HG02588 (cell line): Measurements from ENCODE around the gene RNF26.

Experiments used
- ATAC-seq: cut with Tn5 transposase; IDR thresholded peaks from one replicate; pipeline ENCODE4 v1.9.1; 2021; ENCODE audit warnings: mild to moderate bottlenecking, moderate library complexity; ENCODE audit not compliant: unreplicated experiment

RNF26 gene

DNA sequence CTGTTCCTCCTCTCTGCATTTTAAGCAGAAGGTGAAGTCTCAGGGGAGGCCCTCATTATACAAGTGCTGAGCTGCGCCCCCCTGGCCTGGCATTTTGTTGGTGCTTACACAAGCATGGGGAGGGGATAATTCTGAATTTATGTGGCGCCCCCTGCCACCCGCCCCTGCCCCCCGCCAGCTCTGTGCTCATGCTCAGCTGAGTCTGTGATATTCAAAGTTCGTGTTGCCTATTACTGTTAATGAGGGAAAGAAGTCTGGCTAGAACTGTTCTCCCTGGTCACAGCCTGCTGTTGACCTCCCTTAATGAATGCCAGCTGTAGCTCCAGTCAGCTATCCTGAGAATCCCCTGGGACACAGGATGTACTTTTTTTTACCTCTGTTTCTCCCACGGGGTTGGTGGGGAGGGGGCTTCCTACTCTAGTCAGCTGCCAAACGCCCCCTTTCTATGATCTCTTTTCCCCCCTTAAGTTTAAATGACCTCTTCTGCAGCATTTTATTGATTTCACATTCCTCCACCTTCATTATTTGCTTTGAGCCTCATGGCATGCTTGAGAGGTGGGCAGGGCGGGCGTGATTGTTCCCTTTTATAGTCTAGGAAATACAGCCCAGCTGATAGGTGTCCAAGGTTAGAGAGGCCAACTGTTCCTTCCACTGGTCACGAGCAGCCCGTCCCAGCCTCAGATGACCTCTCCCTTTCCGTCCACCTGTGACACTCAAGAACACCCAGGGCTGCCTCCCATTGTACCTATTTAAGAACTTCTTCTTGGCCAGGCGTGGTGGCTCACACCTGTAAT lies 35.0 kb downstream of the RNF26 start:
- no peak for ATAC-seq

DNA sequence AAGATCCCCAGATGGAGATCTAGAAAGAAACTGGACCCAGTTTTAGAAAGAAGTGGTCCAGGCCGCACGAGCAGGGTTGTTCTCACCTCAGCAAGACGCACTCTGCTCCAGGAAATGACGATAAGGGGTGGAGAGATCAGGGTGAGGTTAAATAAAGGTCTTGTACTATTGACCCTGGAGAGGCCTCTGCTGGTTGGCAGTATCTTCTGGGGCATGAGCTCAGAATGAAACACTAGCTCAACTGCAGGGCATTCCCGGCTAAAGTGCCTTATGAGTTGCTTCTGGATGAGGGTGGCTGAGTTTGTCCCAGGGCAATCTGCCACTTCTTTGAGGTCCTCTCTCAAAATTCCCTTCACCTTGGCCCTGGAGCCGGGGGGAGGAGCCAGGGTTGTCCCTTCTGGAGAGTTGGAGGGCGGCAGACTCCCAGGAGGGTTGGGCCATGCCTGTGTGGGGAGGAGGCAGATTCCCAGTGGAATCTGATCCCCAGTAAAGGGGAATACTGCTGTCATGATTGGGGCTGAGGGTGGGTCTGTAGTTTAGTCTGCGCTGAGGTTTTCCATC lies 36.2 kb downstream of the RNF26 start:
- ATAC-seq, result no peak

DNA sequence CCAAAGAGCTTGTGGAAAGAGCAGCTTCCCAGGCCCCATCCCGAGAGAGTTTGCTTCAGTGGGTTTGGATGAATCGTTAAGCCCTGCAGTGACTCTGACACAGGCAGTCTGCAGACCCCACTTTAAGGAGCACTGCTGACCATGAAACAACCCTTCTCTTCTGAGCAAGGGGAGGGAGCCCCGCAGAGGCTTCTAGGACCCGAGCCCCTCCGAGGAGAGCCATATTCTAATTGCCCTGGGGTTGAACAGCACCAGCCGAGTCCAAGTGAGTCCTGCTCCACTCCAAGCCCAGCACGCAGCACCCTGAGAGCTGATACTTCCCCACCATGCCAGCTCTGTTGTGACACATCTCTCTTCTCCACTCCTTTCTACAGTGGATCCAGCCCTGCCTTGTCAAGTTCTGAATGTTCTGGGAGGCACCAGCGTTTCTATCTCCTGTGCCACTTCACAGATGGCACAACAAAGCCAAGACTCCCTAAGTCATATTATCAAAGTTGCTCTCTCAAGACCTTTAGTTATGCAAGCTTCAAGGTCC lies 36.8 kb downstream of the RNF26 start:
- no peak for ATAC-seq

DNA sequence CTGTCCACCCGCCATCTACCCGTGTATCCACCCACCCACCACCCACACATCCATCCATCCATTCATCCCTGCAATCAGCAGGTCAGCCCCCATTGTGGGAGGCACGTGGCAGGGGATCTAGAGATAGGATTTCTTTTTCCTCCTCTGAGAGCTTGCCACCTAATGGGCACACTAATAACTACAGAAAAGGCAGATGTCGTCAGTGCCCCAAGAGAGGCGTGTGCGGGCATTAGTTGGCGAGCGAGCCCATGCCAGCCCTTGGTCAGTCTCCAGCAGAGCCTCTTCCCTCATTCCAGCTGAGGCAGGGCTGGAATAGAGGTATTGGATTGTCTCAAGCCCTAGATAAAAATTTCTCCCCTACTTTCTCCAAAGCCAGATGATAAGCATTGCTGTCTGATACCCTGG lies 37.5 kb downstream of the RNF26 start:
- no peak for ATAC-seq

DNA sequence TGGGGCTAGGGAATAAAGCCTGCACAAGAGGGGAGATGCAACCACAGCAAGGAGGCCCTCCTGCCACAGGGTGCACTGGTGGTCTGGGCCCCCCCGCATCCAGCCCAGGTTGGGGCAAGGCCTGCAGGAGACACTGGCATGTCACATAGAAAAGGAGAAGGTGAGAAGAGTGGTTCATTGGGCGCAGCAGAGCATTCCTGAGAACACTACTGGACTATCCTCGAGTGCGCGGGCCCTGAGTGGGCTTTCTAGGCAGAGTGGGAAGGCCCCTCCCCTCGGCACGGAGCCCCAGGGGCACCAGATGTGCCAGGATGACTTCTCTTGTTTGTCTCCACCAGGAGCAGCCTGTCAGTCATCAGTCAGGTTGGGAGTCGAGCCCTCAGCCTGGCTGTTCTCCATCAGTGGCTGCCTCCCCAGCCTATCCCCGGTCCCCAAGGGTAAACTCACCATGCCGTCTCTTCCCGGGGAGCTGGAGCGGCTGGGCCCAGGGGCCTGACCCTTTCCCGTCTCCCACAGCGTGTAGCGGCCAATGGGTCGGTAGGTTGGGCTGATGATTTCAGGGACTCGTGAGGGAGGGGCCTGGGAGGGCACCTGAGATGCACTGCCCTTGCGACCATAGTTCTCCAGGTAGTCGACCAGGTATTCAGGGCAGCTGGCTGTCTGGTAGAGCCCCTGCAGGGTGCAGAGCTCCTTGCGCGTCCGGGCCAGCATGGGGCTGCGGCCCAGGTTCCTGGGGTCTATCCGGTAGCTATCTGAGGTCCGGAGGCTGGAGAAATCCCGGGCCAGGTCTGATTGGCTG lies 38.1 kb downstream of the RNF26 start:
- no peak for ATAC-seq

DNA sequence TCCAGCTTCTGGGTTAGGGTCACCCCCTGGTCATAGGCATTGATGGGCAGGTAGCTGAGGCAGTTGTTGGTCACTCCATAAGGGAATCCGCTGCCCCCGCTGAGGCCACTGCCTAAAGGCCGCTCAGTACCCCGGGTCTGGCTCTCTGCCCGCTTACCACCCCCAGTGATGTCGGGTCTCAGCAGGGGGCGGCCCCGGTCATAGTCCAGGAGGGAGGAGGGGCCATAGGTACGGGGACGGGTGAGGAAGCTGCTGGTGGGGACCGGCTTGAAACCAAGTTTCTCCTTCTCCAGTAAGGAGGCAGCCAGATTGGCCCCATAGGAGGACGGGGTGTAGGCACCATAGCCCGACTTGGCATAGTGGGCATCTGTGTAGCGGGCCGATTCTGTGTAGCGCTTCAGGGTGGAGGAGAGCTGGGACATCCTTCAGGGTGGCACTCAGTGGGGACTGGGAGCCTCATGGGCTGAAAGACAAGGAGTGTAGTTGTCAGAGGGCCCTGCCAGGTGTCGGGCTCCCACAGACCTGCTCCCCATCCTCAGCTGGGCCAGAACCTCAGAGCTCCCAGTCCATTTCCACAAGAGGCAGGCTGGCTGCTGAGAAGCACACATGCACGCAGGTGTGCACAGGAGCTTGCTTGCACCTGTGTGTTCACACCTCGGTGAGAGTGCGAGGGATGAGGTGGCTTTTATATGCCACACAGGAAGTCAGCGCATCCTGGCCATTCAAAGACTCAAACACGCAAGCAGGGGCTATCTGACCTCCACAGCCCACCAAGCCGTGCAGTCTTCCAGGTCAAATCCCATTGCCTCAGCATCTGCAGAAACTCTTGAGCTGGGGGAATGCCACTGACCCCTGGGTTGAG lies 39.0 kb downstream of the RNF26 start:
- no peak for ATAC-seq

DNA sequence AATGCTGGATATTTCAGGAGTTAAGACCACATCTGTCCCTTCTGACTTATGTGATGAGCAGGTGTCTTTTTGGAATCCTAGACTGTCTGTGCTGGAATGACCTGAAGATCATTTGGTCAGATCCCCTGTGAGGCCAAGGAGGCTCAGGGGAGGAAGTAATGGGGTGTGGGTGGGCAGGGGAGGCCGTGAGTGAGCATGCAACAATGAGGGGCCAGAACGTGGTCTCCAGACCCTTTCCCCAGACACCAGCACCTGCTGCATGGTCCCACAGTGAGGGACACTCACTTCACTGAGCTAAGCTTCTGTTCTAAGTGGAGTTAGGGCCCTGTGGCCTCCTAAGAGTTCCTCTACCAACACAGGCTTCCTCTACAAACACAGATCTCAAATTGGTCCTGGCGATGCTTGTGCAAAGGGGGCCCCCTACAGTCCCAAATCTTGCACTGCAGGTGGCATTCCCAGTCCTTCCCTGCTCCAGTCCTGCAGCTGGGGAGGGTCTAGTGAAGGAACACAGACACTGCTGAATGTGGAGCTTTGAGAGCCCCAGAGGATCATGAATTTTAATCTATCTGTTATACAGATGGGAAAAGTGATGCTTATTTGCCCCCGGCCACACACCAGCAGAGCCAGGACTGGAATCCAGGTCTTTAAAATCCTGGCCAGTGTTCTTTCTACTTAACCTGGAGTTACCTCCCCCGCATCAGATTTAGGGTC lies 39.7 kb downstream of the RNF26 start:
- ATAC-seq, result no peak

DNA sequence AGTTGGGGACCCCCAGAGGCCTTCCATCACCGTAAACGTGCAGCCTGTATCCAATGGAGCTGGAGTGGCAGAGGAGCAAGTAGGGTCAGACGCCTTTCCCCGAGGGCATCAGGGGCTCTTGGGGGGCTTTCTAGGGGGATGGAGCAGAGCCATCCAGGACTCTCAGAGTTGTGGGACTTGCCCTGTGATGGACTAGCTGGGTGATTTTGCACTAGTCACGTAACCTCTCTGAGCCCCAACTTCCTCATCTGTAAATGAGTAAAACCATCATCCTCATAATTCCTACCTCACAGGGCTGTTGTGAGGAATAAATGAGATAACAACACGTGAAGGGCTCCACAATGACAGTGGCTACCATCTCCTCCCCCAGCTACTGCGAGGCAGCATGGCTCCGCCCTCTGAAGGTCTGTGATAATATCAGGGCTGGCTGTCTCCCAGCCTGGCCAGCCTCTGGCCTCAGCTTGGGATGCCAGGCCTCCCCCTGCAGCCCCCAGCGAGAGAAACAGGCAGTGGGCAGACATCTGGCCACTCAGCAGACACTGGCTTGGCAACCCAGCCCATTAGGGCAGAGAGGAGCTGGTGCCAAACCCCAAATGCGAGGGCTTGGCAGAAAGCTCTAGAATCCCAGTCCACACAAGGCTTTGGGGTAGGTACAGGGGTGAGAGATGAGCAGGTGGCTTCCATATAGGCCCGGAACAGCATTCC lies 40.5 kb downstream of the RNF26 start:
- no peak for ATAC-seq

DNA sequence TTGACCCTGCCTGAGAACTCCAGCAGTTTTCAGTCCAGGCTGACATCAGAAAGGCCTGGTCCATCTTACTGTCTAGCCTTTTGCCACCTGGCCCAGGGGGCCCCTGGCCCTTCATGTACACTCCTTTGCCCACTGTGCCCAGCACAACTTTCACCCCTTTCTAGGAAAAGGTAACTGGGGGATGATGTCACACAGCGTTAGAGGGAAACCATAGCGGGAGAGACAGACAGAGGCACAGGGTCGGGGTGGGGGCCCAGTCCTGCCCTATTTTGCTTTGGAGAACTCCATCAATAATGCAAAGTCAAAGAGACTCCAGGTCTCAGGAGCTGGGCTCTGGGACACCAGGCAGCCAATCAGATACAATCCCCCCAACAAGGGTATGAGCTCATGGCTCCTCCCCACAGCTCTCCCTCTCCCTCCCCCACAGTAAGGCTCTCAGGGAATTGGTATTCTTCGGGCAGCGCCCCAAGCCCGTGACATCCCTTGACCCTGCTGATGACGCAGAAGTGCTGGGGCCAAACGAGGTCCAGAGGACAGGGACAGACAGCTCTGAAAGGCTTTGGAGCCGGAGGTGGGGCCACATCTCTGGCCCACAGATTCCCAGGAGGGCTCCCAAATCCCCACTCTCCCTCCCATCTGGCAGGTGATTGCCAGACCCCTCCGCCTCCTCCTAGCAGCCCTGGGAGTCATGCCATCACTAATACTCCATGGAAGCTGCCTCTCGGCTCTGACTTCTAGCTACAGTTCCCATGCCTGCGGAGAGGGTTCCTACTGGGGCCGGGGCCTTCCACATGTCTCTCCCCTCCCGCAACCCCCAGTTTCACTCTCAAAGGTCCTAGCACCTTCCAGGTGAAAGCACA lies 41.2 kb downstream of the RNF26 start:
- no peak for ATAC-seq

DNA sequence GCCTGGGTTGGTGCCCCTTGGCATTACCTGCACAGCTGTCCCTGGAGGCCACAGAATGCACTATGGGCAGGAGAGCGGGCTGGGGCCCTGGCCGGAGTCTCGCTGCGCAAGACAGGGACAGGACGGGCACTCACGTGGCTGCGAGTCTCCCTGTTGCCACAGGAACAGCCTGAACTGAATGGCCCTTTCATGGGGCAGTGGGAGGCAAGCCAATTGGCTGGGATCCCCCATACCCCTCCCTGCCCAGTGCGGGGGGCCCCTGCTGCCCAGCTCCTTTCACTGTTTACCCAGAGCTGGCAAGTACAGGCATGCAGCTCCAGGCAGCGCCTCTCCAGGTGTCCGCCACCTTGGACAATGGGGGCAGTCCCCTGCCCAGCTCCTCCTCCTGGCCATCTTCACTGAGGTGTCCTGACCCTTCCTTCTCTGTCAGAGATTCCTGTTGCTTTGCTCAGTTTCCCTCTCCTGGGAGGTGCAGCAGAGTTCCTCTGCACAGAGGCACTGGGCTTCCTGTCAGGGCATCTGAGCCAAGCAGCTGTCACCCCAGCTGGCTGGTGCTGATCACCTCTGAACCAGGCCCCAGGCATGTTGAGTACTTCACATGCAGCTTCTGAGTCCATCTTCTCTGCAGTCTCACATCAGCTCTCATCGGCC lies 42.0 kb downstream of the RNF26 start:
- no peak for ATAC-seq

DNA sequence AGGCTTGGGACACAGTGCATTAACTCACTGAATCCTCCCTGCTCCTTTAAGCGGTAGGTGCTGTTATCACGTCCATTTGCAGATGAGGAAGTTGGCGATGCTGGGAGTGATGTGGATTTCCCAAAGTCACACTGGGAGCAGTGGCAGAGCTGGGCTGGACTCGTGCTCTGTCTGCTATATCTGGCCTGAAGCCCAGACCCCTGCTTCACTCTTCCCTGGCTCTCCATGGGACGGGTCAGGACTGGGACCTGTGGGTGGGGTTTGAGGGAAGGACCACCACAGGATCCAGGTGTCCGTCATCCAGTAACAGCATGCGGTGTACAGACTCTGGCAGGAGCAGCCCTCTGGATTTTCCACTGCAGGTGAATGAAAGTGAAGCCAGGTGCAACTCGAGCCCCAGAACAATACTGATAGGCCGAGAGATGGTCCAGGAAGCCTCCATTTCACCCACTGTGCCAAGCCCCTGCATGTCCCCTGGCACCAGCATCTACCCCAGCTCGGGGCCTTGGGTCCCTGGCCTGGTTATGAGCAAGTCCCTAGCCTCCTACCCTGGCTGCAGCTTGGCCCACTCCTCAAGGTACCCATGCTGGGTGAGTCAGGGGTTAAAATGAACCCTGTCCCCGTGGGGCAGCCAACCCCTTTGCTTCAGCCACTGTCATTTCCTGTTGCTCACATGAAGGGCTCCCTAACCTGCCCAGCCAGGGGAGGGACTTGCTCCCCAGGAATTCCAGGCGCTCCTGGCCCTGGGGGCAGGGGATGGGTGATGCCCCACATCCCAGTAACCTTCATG lies 43.0 kb downstream of the RNF26 start:
- ATAC-seq, result no peak

DNA sequence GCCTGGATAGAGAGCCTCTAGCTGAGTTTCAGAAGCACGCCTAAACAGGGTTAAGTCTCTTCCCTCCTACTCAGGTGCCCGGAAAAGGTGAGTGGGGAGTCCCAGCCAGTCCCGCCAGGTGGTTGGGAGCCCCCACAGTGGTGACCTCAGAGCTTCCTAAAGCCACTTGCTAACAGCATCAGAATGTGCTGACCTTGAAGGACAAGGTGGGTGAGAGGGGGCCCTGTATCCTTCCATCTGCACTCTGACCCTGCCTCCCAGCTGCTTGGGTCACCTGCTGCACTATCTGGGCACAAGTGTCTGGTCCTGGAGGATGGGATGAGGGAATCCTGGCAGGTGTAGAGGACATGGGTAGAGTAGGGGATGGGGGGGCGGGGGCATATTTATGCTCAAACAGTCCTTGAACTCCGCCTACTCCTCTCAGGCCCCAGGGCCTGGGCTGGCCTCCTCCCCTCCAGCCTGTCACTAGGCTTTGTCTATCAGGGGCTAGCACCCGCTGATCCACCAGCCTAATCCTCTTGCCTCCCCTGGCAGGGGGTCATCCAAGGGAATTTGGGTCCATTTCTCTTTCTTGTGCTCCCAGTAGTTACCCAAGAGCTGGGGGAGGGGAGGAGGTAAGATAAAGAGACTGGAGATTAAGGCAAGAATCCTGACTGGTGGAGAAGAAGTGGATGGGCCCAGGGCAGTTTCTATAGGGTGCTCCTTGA lies 43.8 kb downstream of the RNF26 start:
- ATAC-seq, result no peak

DNA sequence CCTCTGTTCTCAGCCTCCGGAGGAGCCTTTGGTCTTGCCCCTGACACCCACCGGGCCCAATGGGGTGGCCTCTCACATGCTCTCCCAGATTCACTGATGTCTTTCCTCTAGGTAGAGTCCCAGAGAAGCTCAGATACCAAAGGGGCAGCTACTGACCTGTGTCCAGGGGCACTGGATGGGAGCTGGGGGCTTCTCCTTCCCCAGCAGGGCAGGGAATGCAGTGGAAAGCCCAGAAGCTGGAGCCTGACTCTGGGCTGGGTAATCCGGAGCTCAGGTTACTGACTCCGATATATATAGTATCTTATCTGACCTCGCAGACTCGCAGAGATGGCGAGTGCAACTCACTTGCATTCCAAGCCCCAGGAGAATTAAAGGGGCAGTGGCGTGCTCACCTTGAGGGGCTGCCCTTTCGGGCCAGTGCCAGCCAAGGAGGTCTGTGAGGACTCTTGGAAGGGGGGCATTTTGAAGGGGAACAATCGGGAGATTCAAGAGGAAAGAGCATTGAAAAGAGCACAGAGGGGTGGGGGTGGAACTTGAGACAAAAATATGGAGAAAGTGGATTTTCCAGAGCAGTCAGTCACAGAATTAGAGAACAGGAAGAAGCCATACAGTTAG lies 44.6 kb downstream of the RNF26 start:
- ATAC-seq, result no peak

DNA sequence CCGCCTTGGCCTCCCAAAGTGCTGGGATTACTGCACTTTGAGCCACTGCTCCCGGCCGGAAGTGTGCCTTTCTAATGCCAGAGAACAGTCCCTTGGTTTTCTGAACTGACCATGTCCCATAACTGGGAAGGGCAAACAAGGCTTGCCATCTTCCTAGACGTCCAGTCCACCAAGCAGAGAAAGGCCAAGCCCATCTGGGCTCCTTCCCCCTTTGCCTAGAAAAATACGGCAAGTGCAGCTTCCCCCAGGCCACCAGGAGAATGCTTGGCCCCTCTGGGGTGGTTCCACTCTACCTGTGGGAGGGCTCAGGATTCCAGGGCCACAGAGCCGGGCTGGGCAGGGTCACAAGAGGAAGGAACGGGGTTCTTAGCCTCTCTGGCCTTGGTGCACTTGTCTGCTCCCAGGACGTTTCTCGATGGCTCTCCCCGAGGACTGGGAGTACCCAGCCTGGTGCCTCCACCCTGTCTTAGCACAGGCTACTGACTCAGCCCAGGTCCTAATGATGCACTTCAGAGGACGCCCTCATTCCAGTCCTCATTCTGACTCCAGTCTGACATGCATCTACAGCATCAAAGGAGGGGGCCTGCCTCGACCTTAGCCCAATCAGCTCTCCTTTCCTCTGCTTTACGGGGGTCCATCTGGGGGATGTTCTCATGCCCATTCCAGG lies 46.0 kb downstream of the RNF26 start:
- ATAC-seq, result no peak

DNA sequence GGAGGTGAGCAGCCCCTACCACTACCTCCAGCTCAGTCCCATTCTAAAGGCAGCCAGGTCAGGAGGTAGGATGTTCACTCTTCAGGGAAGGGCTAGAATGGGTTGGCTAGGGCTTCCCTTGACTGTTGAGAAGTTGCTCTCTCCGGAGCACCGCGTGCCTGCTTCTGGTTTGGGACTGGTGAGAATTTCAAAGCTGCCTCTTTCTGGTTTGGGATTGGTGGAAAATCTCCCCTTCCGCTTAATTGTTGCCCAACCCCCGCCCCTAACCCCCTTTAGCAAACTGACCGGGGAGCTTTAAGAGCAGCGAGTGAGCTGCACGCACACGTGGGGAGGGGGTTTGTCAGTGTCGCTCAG lies 46.5 kb downstream of the RNF26 start:
- no peak for ATAC-seq
